HG03457 (cell line): Measurements from ENCODE around the gene HIVEP2.

ENCODE experiments used
- ATAC-seq: cut with Tn5 transposase; IDR thresholded peaks from one replicate; pipeline ENCODE4 v1.9.1; 2021; ENCODE audit warnings: moderate number of reproducible peaks; ENCODE audit not compliant: unreplicated experiment

The HIVEP2 gene

DNA sequence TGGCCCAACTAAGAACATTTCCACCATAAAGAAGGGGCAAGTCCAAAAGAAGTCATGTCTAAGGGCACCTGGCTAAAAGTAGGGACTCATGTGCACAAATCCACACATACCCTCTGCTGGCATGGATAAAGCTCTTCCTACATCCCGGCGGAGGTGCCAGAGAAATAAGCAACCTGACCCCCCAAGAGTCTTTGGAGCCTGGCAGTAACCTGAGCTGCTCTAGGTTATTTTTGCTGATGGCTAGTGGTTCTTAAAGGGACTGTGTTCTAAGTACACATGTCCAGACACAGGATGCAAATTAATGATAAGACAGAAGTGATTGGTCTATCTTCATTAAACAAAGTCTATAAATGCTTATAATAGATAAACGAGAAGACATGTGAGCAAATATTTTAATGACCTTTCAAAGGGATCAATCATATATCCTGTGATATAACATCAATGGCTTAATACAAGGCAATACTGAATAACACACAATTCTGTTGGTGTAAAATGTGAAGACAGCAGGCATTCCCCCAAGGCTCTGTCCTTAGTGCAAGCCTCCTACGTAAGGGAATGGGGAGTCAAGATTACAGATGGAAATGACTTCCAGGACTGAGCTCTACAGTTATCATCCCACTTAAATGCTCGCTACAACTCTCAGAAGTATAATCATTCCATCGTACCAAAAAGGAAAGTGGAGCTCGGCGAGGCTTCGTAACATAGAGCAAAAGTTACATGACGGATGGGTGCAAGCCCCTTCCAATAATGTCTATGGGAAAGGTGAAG, 52.5 kb downstream of the HIVEP2 start:
- ATAC-seq: no peak

DNA sequence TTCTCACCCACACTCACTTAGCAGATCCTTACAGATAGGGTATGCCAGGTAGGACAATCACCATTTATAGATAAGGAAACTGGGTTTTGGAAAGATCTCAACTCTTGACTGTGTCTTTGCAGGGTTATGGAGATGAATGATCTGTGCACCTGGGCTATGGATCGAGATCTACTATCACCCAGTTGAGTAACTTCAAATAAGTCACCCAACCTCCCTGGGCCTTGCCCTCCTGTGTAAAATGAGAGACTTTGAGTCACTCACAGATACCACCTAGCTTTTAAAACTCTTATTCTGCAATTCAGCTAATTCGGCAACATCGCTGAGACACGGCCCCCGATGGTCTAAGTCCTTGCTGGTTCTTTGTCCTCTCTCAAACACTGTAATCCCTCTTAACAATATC, 53.5 kb downstream of the HIVEP2 start:
- no peak for ATAC-seq

DNA sequence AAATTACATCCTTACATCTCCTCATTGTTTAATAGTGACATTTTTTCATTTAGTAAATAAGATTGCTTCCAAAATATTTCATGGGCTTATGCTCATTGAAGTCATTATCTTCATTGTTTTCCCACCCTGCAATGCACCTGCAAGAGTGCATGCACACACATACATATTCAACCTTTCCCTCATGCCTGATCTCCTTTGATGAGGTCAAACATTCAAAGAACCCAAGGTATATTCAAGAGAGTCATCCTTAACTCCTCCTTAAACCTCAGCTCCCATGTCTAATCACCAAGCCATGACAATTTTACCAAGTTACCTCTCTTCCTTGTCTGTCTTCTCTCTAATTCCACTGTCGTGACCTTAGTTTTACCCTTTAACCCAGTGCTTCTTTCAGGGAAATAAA, 56.5 kb downstream of the HIVEP2 start:
- ATAC-seq: no peak

DNA sequence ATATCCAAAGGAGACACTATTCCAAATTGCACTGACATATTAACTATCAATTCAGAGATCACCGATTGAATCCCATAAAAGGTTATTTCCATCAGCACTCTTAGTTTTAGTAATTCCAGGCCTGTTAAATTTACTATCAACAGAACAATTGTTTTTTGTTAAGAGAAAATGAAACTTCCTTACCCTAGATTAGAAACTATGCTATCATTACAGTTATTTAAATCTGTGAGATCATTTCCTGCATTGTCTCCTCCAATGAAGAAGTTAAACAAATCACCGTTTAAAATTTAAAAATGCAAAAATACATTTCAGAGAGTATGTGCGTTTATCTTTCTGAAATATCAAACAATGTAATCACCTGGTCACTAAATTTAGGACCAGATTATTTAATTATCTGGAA, 57.5 kb downstream of the HIVEP2 start:
- no peak for ATAC-seq

DNA sequence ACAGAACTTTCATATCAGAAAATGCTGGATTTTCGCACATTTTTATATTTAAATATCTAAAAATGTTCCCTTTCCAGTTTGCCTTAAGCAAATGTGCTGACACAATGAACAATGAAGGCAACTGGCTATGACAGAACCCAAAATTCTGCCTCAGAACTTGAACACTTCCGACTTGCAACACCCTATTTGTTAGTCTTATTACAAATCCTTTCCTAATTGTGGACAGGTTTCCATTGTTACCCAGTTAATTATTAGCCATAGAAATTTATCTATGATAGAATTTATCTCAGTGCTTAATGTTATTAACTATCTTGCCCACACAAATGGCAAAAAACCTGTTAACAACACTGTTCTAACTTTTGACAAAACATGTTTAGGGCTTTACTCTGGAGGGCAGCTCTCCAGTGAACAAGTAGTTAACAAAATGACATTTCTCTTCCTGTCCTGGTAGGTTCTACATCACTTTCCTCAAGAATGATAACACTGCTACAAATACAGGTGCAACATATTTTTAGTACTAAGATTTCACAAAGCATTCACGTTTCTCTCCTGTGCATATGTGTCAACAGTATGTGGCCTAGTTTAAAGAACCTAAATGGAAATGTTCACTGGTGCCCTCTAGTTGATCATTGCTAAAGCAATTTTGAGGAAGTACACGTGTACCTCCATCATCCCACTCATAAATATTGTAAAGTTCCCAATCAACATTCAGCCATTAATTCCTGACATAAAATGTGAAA, 58.4 kb downstream of the HIVEP2 start:
- peak; percentile 69 for ATAC-seq

DNA sequence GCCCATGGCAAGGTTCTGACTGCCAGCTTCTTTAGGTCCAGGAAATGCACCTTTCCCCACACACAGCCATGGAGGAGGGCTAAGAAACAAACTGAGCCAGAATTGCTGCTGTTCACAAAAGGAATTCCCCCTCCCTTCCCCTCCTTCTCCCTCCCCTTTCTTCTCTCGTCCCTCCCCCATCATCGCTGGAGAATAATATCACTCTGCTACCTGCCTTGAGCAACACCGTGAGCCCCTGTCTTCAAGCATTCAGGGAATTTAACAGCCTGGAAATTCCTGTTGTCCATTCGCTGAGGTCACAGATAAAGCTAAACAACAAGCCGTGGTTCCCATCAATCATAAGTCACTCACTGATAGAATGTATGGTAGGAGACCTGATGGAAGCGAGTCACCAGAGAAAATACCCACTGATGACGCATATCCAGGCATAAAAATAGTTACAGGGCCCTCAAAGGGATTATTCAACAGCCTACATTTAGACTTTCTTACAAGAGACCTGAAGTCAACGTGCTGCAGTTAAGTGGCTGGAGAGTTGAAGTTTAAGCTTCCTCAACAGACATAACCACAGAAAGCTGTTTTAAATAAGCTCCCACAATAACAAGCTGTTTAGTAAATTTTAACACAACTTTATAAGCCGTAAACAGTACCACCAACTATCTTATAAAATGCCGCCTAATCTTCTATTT, 59.7 kb downstream of the HIVEP2 start:
- peak; percentile 60 for ATAC-seq

DNA sequence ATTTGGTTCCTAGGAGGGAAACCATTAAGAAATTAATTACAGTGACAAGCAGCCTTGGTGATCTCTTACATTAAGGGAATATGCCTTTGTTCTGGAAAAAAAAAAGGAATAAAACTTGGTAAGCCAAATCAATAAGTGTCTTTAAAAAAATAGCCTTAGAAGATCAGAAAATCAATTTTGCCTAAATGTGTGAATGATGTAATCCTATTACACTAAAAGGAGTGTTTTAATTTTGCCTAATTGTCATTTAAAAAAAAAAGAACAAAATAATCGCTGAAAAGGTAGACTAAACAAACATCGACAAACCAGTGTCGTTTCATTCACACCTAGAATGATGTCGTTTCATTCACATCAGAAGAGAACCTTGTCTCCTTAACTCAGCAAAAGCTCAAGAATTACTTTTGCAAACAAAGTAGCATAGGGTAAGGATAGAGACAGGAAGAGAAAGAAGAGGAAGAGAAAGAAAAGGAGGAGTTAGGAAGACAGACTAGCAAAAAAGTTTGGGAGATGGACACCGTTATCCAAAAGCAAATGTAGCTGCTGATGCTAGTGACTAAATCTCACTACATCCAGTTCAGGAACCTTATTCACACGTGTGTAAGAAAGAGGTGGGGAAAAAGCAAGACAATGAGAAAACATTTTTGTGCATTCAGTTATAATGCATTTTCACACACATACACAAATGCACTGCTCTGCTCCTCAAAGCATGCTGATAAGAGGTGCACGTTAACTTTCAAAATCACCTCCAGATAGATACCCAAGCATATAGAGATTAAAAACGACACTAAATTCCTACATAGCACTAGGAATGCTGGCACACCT, 60.6 kb downstream of the HIVEP2 start:
- no peak for ATAC-seq

DNA sequence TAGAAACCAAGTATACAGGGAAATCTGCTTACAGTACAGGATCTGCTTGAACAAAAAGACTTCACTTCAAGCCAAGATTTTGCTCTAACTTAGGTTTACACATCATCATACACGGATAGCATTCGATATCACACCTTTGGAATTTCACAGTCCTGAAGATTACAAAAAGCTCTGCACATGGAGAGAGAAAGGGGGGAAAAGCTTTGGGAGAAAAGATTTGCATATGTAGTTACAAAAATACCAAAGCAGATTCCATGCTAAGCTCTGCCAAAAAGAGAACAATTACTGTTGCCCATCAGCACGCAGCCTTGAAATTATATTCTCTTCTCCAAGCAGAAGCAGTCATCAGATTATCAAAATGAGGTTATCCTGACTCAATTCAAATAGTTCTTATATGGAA, 62.0 kb downstream of the HIVEP2 start:
- ATAC-seq: no peak

DNA sequence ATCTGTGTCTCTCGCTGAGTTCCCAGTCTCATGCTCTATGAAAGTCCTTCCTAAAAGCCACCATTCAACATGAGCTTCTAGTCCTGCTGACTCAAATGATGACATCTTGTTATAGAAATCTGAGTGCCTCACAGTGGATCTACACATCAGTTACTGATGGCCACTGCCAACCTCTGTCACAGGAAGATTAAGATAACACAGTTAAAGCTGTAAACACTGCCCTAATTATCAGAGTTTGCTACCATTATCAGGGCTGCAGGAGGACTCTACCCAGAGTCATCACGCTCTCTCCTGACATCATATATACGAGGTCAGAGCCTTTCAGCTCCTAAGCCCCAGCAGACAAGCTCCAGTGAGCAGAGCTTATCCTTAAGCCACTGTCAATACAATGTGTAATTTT, 63.2 kb downstream of the HIVEP2 start:
- no peak for ATAC-seq

DNA sequence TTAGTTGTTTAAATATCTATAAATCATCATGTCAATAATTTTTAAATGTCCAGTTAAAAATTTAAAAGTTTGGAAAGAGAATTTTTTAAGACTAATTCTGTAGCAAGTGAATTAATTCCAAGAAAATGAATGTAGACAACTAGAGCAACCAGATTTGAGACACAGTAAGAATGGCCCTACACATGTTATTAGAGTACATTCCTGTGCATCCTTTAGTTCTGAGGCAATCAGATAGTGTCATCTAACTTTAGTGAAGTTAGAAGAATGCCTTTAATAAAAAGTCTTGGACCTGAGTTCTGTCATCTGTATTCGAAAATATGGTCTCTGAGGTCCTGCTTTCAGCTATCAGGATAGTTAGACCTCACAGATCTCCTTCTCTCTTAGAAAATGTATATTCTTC, 63.7 kb downstream of the HIVEP2 start:
- ATAC-seq: no peak

DNA sequence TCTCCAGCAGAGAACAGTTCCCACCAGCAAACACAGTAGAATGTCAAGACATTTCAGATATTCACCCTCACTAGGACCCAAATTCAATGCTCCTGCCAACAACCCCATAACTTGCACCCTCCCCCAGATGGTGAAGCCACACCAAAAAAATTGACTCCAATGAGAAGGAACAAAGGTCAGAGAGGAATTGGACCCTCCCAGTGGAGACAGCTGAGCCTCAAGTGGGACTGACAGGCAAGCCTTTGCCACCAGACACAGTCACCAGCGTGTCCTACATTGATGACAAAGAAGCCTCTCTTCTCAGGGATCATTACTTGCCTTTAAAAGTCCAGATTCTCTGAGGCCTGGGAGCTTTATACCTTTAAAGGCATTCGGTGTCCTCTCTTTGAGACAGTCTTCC, 64.8 kb downstream of the HIVEP2 start:
- no peak for ATAC-seq

DNA sequence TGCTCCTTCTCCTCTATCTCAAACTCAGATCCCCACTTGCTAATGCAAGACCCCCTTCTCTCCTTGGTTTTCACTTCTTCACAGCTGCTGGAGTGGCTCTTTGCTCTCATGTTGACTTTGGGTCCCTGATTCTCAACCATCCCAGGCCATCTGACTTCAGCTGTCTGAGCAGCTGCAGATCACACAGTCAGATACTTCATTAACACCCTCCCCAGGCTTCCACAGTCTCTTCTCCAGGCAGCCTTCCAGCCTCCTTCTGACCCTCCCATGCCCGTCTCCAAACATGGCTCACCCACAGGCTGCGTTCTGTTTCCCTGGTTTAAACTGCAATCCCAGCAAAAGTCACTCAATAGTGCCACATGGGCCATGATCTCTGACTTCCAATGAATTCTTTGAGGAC, 65.4 kb downstream of the HIVEP2 start:
- no peak for ATAC-seq

DNA sequence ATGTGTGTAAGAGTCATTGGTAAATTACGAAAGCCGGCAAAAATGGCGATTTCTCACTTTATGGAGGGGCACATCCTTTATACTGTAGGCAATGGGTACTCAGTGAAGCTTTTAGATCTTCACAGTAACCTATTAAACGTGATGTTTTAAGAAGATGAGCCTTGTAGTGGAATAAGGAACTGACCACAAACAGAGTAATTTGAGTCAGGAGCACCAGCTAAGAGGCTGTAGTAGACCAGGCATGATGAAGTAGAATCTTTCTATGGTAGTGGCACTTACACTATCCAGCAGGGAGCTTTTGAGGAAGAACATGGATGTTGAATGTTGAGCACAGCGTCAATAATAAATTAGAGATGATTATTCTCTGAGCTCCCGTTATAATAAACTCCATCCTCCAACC, 65.9 kb downstream of the HIVEP2 start:
- no peak for ATAC-seq

DNA sequence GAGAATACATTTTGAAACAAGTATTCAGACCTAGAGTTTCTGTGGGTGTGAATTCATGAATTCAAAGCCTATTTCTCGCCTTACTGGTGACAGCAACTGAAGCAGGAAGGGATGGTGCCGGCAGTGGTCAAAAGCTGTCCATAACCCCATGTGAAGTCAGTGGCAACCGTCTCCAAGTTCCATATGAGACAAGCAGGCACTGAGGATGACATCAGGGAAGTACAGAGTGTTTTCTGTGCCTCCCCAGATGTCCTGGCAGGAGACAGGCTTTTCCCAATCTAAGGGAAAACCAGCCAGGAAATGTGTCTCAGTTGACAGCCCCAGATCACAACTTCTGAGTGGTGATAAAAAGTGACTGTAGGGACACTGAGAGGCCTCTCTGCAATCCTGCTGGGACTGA, 66.6 kb downstream of the HIVEP2 start:
- ATAC-seq: no peak

DNA sequence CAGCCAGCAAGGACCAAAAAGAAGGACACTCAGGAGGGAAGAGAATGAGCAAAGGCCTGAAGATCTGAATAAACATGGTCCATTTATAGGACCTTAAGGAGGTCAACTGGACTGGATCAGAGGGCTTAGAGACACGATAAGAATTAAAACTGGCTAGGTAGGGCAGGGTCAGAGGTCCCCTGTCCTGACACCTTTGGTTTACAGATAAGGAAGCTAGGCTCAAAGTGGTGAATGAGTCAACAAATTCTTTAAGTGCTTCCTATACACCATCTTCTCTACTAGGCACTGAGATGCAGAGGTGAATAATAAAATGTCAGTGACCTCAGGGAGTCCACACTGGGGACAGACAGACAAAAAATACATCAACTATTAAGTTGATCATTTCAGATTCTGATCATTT, 70.3 kb downstream of the HIVEP2 start:
- no peak for ATAC-seq

DNA sequence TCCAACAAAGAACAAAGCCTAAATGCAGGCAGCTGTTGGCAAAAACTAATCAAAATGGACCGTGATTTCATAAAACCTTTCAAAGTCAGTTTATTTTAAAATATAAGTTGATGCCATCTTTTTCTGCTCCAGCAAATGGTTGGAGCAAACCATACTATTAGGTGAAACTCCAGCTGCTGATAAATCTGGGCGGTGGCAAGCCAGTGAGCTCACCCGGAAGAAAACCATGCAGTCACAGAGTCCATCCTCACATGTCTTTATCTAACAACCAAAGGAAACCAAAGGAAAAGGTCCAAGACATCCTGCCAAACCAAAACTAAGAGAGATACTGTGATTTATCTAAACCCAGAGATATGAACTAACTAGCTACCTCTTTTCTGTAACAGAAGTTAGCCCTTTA, 72.6 kb downstream of the HIVEP2 start:
- ATAC-seq: no peak

DNA sequence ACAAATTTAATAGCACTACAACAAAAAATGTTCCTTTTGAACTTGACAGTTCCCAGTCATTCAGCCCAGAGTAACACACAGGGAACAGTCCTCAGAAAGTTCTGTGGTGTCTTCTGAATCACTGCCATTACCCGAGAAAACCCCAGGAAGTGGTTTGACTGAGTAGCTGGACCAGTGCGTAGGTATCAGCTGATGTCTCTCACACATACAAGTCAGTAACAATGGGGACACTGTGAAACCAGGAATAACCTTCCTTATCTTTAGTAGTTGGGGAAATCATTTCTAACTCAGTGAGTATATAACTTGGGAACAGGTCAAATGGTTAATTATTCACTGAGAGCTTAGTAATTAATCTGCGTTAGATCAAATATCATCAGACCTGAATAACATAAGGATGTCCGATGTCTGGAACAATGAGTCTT, 73.1 kb downstream of the HIVEP2 start:
- peak; percentile 87 for ATAC-seq

DNA sequence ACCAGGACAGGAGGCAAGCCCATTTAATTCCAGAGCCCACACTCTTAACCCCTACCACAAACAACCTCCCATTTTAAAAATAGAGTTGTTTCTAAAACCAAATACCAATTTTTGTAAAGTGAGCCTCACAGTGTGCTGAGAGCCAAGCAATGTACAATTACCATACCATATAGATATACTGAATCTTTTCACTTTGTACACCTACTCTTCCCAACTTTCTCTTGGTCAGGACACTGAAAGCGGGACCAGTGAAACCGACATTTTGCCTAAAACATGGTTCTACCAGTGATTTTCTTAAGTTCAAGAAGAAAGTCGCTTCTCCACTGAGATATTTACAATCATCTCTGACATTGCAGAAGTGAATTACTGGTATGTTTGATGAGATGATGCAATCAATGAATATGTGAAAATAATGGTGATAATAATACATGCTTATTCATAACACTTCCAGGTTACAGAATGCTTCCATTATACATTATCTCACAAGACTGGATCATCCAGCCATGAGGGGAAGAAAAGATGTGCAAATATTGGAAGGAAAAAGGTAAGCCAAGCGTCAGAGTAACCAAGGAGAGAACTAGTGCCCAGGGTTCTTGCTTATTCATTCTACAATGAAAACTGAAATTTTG, 74.1 kb downstream of the HIVEP2 start:
- ATAC-seq: no peak

DNA sequence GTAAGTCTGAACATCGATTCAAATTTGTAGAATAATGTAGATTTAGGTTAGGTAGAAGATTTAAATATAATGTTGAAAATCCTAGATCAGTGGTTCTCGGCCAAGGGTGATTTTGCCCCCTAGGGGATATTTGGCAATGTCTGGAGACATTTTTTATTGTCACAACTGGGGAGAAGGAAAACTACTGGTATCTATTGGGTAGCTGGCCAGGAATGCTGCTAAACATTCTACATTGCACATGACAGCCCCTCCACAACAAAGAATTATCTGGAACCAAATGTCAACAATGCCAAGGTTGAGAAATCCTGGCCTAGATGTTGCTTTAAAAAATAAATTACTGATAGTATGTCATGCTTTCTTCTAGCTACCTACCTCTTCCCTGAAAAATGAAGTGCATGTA, 76.1 kb downstream of the HIVEP2 start:
- ATAC-seq: no peak

DNA sequence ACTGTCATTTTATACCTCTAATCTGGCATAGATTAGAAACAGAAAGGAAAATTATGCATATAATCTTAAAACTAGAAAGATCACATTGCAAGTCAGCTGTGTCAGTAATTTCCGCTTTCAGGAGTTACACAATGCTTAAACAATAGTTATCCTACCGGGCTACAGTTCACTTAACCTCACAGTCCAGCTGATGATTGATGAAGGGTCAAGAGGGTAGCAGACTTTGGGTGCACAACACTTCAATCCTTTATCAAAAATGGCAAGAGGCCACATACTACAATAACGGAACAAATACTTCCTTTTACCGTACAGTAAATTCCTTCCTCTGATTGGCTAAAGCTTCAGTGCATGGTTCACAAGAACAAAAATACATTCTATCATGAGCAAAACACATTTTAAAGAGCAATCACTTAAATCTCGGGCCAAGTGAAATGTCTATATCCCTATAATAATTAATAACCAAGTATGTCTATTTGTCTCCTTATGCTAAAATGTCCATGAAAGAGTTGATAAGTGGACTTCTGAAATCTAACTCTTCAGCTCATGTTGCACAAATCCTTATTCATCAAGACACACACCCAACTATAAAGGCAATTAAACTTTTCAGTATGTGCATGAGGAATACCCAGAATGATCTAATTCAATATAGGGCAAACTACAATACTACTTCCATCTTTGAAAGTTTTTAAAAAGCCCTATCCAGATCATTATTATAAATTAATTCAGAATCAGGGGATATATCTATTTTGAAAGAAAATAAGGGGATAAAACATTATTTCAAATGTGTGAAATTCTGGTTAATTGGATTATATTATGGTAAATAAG, 76.8 kb downstream of the HIVEP2 start:
- ATAC-seq: peak; percentile 62
